Fibroblast of skin of right quadriceps (primary cell): Measurements from ENCODE around the gene SLC7A9.
"Not testable (repeated sequence)": the region's sequence is repeated elsewhere in the genome, so short reads cannot be mapped to it uniquely, and the experiment has no call there.

Experiments used
- DNase-seq: peaks from one replicate; pipeline ENCODE4 v3.0.0-alpha.2; 2013

SLC7A9 gene

DNA sequence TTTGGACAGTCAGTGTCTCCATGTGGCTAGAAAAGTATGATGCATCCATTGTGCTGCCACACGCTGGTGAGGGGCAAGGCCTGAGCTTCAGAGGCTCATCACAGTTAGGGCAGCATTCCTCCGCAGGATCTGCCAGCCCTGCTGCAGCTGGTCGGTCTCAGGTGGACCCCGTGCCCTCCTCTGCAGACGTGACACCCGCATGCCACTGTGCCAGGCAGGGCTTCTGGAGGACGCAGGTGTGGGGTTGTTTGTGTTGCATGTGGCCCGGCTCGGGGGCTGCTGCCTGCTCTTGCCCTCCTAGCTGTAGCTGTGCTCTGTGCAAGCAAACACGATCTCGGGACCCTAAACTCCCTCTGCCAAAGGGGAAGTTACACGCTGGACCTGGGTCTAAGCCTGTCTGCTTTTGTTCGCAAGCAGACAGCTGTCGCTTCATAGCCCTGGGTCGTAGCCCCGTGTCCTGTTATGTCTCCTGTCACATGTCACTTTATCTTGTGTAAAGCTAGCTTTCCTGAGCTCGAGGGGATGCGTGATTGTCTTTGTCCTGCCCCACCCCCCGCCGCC lies 45.3 kb downstream of the SLC7A9 start:
- DNase-seq, result no peak

DNA sequence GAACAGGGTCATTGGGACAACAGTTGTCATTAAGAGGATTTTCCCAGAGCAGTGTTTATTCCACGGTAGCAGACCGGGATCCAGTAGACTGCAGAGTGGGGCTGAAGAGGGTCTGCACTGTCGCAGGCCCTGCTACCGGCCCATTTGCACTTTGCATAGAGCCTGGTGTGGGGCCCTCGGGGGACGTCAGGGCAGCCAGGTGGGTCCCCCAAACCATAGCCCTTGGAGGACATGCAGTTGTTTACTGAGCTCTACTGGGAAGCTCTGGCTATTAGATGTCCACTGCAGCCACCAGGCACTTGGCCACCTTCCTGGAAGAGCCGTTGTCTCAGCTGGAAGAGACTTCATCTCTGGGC lies 45.8 kb downstream of the SLC7A9 start:
- DNase-seq, result no peak

DNA sequence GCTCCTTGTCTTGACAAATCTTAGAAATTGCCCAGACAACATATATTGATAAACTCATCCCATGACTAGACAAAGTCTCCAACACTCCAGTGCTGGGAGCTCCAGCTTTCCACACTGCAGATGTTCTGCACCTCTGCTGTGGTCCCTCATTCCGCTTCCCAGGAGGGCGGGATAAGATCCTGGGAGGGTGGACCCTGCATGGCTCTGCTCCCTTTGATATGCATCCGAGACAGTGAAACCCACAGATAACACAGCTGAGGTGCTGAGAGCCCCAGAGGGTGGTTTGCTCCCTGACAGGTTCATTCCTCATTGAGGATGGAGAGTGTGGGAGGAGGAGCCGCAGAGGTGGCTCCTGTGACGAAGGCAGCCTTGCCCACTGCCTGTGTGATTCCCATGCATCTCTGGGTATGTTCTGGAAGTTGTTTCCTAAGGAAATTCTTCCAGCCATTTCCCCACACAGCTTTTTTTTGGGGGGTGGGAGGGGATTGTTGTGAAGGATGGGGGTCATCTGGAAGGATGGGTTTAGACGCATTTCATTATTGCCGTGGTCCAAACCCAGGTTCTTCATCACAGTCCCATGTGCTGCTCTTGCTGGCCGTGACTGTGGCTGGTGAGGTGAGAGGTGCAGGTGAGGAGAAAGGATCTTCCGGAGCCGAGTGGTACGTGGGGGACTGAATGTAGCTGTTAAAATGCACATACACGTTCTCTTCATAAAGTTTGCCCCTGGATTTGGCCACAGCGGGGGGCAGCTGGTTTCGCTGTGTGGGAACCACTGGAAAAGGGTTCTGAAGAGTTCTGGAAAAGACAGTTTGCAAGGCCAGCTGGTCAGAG lies 46.4 kb downstream of the SLC7A9 start:
- no peak for DNase-seq

DNA sequence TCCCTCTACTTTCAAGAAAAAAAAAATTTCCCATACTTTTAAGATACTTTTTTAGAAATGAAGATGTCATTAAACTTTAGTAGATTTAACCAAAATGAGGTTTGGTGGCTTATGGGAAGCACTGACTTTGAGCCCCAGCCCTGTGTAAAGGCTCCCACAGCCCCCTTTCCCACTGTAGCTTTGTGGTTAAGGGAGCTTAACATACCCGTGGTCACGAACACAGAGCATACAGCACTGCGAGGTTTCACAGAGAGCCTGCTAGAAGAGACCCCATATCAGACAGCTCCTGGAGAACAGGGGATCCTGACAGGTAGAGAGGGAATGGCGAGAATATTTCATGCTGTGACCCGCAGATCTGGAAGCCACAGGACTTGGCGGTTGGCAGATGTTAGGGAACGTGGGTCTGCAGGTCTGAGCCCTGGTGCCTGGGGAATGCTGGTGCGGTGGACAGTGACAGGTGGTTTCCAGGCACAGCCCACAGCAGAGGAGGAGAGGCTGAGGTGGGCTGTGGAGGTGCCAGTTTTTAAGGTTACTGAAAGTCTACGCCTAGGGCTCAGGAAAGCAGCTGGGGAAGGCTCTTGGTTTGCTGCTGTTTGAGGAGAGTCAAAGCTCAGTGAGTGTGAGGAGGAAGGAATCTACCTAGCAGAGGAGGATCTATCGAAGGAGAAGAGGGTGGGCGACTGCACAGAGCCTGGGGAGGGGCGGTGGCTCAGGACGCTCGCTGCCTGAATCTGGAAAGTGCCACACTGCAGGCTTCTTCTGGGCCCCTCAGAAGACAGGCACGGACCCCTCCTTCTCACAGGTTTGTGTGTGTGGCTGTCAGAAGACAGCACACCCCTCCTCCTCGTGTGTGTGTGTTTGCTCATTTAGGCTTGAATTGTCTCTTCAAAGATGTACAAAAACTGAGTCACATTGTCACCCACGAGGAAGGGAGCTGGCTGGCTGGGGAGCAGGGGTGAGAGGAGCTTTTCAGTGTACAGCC lies 49.9 kb downstream of the SLC7A9 start:
- DNase-seq, result no peak

DNA sequence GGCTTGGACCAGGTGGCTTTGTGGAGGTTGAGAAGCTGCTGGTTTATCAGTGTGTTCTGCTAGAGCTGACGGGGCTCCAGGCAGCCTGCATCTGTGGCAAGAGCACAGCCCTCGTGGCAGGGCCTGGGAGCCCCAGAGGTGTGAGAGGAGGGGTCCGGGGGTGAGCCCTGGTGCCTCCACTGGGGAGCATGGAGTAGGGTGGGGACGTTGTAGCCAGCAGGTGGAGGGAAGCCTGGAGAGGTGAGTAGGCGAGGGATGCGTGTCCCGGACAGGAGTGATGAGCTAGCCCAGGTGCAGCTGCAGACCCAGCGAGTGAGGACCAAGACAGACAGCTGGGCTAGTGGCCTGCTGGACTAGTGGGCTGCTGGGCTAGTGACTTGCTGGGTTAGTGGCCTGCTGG lies 51.0 kb downstream of the SLC7A9 start:
- no peak for DNase-seq

DNA sequence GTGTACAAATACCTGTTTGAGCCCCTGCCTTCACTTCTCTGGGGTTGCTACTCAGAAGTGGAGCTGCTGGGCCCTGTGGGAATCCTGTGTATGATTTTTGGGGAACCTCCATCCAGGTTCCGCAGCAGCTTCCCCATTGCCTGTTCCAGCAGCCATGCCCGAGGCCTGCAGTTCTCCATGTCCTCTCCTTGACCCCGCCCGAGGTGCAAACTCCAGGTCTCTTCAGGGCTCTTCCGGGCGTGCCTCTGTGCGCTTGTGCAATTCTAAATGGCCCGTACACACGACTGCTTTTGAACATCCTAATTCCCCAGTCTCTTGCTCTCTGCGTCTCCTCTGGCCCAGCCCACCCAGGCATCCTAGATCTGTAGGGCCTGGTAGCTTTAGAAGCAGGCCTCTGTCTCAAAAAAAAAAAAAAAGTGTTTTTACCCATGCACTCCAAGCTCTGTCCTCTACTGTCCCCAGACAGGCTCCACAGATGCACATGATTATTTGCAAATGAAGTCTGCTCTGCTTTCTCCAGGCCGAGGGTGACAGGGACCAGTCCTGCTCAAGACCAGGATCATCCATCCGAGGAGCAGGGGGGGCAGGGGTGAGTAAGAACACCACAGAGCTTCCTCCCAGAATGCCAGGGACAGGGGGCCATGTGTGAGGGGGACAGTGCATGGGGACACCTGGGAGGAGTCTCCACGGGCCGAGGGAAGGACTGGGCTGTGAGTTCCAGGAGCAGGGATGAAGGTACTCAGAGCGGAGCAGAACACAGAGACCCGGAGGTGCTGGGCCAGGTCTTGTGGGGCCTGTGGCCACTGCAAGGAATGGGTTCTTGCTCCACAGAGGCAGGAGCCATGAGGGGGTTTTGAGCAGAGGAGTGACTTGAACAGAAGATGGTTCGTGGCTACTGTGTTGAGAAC lies 51.7 kb downstream of the SLC7A9 start:
- no peak for DNase-seq

DNA sequence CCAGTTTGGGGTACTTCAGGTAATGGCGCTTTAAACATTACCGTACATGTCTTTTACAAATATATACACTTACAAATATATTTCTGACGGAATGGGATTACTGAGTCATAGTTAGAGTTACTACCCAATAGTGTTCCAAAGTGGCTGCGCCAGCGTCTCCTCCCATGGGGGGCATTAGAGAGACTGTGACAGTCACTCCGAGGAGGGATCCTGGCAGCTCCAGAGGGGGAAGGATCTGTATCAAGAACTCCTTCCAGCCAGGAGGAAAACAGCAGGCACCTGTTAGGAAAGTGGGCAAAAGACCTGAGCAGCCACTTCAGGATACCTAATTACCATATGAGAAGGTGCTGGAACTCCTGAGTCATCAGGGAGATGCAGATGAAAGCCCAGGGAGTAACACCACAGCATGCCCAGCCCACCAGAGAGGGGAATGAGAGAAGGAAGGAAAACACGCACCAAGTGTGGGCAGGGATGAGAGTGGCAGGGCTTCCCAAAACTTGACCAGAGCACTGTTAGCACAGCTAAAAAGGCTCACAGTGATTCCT lies 52.9 kb downstream of the SLC7A9 start:
- DNase-seq, result no peak

DNA sequence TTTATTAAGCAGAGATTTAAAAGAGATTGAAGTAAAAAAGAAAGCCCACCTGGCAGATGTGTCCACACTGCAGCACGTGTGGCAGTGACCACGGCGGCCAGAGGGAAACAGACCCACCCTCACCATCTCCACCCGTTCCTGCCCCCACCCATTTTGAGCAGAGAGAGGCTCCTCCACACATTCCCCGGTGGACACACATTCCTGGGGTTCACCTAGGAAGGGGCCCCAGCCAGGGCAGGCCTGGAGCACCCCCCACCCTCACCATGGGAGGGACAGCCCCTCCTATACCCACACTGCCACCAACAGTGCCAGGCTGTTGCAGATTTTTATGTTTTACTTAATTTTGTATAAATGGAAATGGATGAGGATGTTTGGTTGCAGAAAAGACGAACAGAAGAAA lies 54.9 kb downstream of the SLC7A9 start:
- no peak for DNase-seq

DNA sequence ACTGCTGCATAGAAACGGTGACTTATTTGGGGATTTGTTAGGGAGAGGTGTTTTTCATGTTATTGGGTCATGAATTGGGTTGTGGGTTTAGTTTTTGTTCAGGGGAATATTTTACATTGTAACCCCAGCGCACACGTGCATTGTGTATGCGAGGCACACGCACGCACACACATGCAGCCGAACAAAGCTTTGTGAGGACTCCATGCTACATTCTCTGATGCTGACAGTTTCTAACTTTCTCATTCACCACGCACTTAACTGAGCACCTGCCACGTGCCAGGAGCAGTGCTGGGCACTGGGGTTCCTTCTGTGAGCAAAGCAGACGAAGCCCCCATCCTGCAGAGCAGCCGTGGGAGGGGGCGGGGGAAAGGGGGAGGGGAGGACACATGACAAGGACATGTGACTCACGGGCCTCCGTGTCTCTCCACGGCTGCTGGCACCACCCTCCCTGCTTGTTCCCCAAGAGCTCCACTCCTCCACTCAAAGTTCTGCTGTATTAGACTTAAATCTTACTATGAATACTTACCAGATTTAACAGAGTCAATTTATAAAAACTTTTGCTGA lies 55.6 kb downstream of the SLC7A9 start:
- no peak for DNase-seq

DNA sequence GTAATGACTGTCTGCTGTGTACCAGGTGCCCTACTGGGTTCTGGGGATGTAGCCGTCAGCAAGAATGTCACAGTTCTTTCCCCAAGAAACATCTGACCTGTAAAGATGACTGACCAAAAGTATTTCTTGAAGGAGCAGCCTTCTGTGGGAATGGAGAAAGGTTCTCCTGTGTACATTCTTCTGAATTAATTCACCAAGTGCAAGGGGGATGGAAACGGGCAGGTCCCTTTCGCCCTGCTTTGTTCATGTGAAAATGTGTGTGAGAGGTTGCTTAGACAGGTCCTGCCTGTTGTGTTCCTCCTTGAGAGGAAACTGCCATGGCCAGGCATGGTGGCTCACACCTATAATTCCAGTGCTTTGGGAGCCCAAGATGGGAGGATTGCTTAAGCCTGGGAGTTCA lies 57.0 kb downstream of the SLC7A9 start:
- DNase-seq, result no peak

DNA sequence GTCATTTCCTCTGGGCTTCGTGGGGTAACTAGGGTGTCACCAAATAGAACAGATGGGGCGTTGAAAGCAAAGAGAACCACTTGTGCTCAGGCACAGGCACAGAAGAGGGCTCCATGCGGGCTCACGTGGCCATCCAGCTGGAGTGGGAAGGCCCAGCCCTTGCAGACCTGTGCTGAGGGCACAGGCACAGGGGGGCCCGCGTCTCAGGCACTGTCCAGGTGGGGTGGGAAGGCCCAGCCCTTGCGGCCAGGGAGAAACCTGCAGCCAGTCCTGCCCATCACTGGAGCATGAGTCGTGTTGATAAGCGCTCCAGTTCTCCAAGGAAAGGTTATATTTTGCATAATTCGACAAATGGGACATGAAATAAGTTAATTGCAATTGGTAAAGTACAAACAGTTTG lies 57.5 kb downstream of the SLC7A9 start:
- DNase-seq, result no peak

DNA sequence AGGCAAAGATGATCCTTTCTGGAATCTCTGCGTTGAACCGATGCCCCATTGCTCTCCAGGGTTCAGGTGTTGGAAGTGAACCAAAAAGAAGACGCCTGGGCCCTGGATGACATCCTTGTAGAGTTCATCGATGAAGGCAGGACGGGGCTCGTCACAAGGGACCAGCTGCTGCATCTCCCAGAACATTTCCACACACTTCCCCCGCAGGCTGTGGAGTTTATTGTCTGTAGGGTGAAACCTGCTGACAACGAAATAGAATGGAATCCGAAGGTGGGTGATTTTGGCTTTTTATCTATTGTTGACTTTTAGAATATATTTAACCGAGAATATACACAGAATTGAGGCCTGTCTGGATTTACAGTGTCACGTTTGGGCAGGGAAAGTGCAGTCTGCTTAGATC lies 58.4 kb downstream of the SLC7A9 start:
- no peak for DNase-seq

DNA sequence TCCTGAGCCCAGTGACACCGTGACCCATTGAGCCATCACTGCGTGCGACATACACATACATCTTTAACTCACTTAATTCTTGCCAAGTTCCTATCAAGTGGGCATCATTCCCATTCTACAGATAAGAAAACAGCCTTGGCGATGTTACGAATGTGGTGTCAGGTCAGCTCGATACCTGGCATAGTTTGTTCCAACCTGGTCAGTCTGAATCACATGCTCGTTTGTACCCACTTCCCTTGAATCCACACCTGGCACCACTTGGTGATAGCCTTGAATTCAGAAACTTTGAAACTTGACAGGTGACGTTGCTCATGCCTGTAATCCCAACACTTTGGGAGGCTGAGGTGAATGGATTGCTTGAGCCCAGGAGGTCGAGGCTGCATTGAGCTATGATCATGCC lies 59.1 kb downstream of the SLC7A9 start:
- DNase-seq, result no peak

DNA sequence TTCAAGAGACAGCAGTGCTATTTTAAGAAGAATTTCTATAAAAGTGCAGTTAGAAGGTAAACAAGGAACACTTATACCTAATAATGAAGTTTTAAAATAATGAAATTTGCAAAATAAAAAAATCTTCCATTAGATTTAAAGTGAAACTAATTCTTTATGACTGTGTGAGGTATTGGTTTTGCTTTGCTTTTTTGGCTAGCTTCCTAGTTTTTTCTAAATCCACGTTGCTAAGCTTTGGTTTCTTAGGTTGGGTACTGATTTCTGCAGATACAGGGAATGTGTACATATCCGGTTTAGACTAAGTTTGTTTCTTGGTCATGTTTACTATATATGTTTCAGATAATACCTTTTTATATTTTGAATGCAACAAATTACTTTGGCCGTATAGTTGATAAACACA lies 59.8 kb downstream of the SLC7A9 start:
- DNase-seq, result no peak

DNA sequence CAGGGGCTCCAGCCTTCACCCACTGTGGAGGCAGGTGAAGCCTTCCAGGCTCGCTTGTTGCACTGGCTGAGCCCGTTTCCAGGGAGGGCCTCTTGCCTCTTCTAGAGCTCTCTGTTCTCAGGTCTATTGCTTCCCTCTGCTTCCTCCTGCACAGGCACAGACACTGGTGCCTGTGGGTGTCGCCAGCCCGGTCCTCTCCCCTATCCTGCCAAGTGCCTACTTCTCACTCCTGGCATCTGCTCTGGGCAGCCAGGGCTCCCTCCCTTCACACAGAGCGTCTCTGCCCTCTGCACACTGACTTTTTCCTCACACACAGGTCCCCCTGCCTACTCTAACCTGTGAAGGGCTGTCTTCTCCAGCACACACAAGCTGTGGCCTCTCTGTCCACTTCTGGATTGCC lies 60.3 kb downstream of the SLC7A9 start:
- DNase-seq, result no peak

DNA sequence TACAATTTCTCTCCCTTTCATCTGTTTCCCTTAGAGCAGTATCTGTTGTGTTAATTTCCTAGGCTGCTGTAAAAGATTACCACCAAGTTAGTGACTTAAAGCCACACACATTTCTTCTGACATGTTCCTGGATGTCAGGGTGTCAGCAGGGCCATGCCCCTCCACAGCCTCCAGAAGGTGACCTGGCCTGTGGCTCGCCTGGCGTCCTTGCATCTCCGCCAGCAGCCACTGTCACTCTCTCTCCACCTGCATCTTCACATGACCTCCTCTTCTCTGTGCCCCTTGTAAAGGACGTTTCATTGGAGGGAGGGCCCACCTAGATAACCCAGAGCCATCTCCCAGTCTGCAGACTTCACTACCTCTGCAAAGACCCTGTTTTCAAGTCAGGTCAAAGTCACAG lies 61.3 kb downstream of the SLC7A9 start:
- DNase-seq, result no peak

DNA sequence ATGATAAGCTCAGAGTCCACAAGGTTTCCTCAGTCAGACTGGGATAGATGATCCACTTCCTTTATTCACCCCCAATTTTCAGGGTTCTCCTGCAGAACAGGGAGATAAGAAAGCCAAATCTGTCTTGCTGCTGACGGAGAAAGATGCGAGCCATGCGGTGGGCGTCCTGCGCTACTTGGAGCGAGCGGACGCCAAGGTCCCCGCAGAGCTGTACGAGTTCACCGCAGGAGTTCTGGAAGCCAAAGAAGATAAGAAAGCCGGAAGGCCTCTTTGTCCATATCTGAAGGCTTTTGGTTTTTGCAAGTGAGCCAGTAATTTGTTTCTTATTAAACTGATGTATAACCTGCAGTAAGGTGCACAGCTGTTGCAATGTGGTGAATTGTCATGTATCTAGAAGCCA lies 66.7 kb downstream of the SLC7A9 start:
- no peak for DNase-seq

DNA sequence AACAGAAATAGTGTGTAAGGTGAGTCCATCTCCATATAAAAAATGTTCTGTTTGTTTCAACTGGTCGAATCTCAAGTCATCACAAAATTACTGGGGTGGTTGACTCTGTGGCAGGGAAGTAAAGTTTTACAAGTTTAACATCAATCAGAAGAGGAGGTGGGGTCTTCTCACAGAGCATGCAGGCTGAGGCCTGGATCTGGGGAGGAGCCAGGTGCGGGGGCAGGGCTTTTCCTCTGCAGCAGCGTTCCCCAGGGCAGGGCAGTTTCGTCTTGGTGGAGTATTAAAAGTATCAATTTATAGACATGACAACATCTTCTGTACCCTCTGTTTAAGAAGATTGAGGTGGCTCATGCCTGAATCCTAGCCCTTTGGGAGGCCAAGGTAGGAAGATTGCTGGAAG lies 68.8 kb downstream of the SLC7A9 start:
- DNase-seq, result no peak

DNA sequence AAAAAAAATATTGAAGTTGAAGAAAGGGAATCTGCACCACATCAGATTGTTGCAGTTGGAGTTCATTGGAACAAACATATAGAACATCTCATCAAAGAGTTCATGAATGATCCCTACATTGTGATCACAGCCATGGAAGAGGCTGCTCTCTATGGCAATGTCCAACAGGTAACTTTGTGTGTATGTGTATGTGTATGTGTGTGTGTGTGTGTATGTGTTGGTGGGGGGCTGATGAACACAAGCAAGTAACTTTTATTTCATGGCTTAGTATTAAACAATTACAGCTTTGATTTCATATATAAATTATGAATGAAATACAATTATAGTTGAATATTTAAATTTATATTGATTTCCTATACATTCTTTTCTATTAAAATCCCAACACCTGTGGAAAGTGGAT lies 69.4 kb downstream of the SLC7A9 start:
- no peak for DNase-seq

DNA sequence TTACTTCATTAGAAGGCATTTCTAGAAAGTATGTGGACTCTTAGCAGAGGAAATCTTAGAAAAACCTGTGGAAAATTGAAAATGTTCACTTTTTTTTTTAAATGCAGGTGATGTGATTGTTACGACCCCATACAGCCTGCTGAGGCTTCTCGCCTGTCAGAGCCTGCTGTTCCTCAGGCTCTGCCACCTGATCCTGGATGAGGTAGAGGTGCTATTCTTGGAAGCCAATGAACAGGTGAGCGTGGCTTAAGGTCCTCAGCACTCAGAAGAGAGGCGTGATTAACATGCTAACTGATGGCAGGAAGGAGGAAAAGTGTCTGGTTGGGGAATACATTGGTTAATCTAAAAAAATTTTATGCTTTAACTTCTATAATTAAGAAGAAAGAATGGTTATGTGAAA lies 71.4 kb downstream of the SLC7A9 start:
- no peak for DNase-seq

DNA sequence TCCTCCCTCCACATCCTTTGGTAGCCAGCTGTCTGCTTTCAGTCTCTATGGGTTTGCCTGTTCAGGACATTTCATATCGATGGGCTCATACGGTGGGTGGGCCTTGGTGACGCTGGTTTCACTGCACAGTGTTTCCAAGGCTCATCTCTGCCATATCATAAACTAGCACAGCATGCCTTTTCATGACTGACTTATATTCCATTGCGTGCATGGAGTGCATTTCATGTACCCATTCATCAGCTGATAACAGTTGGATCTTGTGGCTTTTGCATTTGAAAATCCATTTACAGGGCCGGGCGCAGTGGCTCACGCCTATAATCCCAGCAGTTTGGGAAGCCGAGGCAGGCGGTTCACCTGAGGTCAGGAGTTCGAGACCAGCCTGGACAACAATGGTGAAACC lies 80.1 kb downstream of the SLC7A9 start:
- DNase-seq, result no peak

DNA sequence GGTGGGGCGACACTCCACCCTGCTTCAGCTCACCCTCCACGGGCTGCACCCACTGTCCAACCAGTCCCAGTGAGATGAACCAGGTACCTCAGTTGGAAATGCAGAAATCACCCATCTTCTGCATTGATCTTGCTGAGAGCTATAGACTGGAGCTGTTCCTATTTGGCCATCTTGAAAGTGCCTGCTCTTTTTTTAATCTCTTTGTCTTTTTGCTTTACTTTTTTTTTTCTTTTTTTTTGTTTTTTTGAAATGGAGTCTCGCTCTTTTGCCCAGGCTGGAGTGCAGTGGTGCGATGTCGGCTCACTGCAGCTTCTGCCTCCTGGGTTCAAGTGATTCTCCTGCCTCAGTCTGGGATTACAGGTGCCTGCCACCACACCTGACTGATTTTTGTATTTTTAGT lies 81.7 kb downstream of the SLC7A9 start:
- not testable (repeated sequence) for DNase-seq
